CD14-positive monocyte (primary cell): ENCODE data around the gene TUBA1B. TPM values are rescaled to one million over a fixed set of nuclear protein-coding genes. Genes with fewer than 3 reads are reported as not detected.

Experiments used
- DNase-seq, 3 donors: peaks; one replicate each; pipeline ENCODE4 v3.0.0-alpha.2; 2011 to 2022
- H2AFZ ChIP-seq: 2 replicates; pipeline ENCODE4 v1.6.0; 2012; ENCODE audit warnings: mild to moderate bottlenecking, low read depth, low read length, inconsistent platforms; ENCODE audit not compliant: insufficient read depth, poor library complexity, severe bottlenecking
- H3K27ac ChIP-seq, 2 donors: 1 replicate in 1 of 2; 2 replicates in 1 of 2; pipeline ENCODE4 v1.5.1; 2012 to 2013; ENCODE audit warnings: low read length in 2 of 2, control low read depth in 1 of 2, inconsistent platforms in 1 of 2, low read depth in 1 of 2, mild to moderate bottlenecking in 1 of 2
- H3K27me3 ChIP-seq, 2 donors: one replicate each; pipeline versions ENCODE4 v1.6.0 to v1.6.1; 2011 to 2013; ENCODE audit warnings: low read length in 2 of 2; ENCODE audit not compliant: control insufficient read depth in 2 of 2, insufficient read depth in 2 of 2
- H3K36me3 ChIP-seq, 2 donors: replicated peaks in 1 of 2; 1 replicate in 1 of 2; 2 replicates in 1 of 2; pipeline versions ENCODE4 v1.5.1 to v1.6.1; 2012 to 2013; ENCODE audit warnings: low read length in 2 of 2, control low read depth in 1 of 2, inconsistent platforms in 1 of 2, mild to moderate bottlenecking in 1 of 2; ENCODE audit not compliant: insufficient read depth in 2 of 2, control insufficient read depth in 1 of 2
- H3K4me1 ChIP-seq, 2 donors: 1 replicate in 1 of 2; 2 replicates in 1 of 2; pipeline versions ENCODE4 v1.5.1 to v1.6.1; 2012 to 2013; ENCODE audit warnings: low read length in 2 of 2, control low read depth in 1 of 2, inconsistent platforms in 1 of 2, mild to moderate bottlenecking in 1 of 2, moderate library complexity in 1 of 2; ENCODE audit not compliant: insufficient read depth in 2 of 2, control insufficient read depth in 1 of 2
- H3K4me2 ChIP-seq: replicated peaks from 2 replicates; pipeline ENCODE3; 2012; ENCODE audit warnings: low read length, moderate library complexity, mild to moderate bottlenecking; ENCODE audit not compliant: poor library complexity, severe bottlenecking; ENCODE audit errors: extremely low read depth
- H3K4me3 ChIP-seq, 3 experiments: fragments of 200-600 bp in 1 of 3; sonication (generic) in 1 of 3; replicated peaks in 1 of 3; 1 replicate in 2 of 3; 2 replicates in 1 of 3; pipeline ENCODE4 v1.5.1; 2011 to 2013; ENCODE audit warnings: low read length in 3 of 3, mild to moderate bottlenecking in 3 of 3, control low read depth in 2 of 3, low read depth in 2 of 3, inconsistent platforms in 1 of 3, moderate library complexity in 1 of 3
- H3K79me2 ChIP-seq: 2 replicates; pipeline ENCODE4 v1.6.0; 2012; ENCODE audit warnings: mild to moderate bottlenecking, control low read depth, inconsistent platforms, low read length, moderate library complexity; ENCODE audit not compliant: insufficient read depth
- H3K9ac ChIP-seq: 2 replicates; pipeline ENCODE4 v1.6.0; 2017; ENCODE audit warnings: low read length, mild to moderate bottlenecking; ENCODE audit not compliant: insufficient read depth, poor library complexity, severe bottlenecking
- H3K9me3 ChIP-seq, 2 donors: replicated peaks in 1 of 2; 1 replicate in 1 of 2; 2 replicates in 1 of 2; pipeline versions ENCODE4 v1.5.1 to v1.6.1; 2012 to 2013; ENCODE audit warnings: low read length in 2 of 2, control low read depth in 1 of 2; ENCODE audit not compliant: control insufficient read depth in 1 of 2, insufficient read depth in 1 of 2
- H4K20me1 ChIP-seq: 2 replicates; pipeline ENCODE4 v1.6.0; 2012; ENCODE audit warnings: mild to moderate bottlenecking, low read length, control low read depth, moderate library complexity; ENCODE audit not compliant: insufficient read depth
- H3K27ac Mint-ChIP-seq, 7 donors: one replicate each; pipeline ENCODE4 v1.8.0; 2020; ENCODE audit warnings: mild to moderate bottlenecking in 7 of 7, mixed read lengths in 7 of 7, moderate library complexity in 6 of 7, inconsistent platforms in 2 of 7
- H3K27me3 Mint-ChIP-seq, 3 donors: one replicate each; pipeline ENCODE4 v1.8.0; 2021 to 2022; ENCODE audit warnings: low read depth in 3 of 3, mild to moderate bottlenecking in 3 of 3, mixed read lengths in 3 of 3, moderate library complexity in 3 of 3, inconsistent platforms in 1 of 3
- H3K36me3 Mint-ChIP-seq, 2 donors: one replicate each; pipeline ENCODE4 v1.8.0; 2020; ENCODE audit warnings: mixed read lengths in 2 of 2, inconsistent platforms in 1 of 2, mild to moderate bottlenecking in 1 of 2
- H3K4me1 Mint-ChIP-seq: one replicate; pipeline ENCODE4 v1.8.0; 2020; ENCODE audit warnings: mild to moderate bottlenecking, mixed read lengths
- H3K4me3 Mint-ChIP-seq, 2 donors: one replicate each; pipeline ENCODE4 v1.8.0; 2020; ENCODE audit warnings: mild to moderate bottlenecking in 2 of 2, mixed read lengths in 2 of 2, moderate library complexity in 1 of 2
- H3K9me3 Mint-ChIP-seq, 7 donors: one replicate each; pipeline ENCODE4 v1.8.0; 2020 to 2022; ENCODE audit warnings: mixed read lengths in 7 of 7, mild to moderate bottlenecking in 6 of 7, moderate library complexity in 6 of 7, inconsistent platforms in 2 of 7
- CTCF ChIP-seq: fragments of 200-600 bp; IDR thresholded peaks from one replicate; pipeline ENCODE4 v1.8.0; 2022; ENCODE audit warnings: antibody characterized with exemption, mild to moderate bottlenecking
- WGBS: methylation state at CpG from one replicate; pipeline ENCODE4 v1.1.5; 2013; ENCODE audit warnings: missing lambda C conversion rate; ENCODE audit not compliant: insufficient coverage; 5-methylcytosine and 5-hydroxymethylcytosine counted together
- intact Hi-C, 2 donors: fragments of 100-400 bp; cut with micrococcal nuclease; formaldehyde crosslinking; loops; one replicate each; pipeline versions ENCODE4 v1.15.0 to v1.15.1; 2023
- polyA plus RNA-seq, 3 donors: library from polyadenylated mRNA; depleted of rRNA in 1 of 3; unstranded in 2 of 3; stranded (reverse) in 1 of 3; fragments of 300-500 nt in 2 of 3; fragments of >200 nt in 1 of 3; fragmentation: Illumina TruSeq in 2 of 3; gene quantifications; 1 replicate in 2 of 3; 2 replicates in 1 of 3; pipeline ENCODE4 v1.2.3, GENCODE V29; 2012 to 2021

TUBA1B gene
- polyA plus RNA-seq, 3 donors = 481 to 538 (median 528) TPM

- Mint-ChIP-seq H3K36me3 (peaks cover 73 to 79% of the 10 kb centered on the region in 2 donors), H3K9me3 (peaks cover 0 to 8% (median 3%) of the 10 kb centered on the region in 7 donors), H3K4me1 (peaks cover 14% of the 10 kb centered on the region), H3K27ac (no peak overlapping the region), H3K27me3 (peaks cover 32 to 36% (median 33%) of the 10 kb centered on the region in 3 donors), H3K4me3 (no peak overlapping the region)
- Histone ChIP-seq H3K36me3 (peaks cover 58 to 77% of the 10 kb centered on the region in 2 donors), H3K79me2 (no peaks in the 10 kb centered on the region), H3K27ac (no peak overlapping the region), H3K9ac (no peak overlapping the region), H3K4me1 (peaks cover 6 to 14% of the 10 kb centered on the region in 2 donors), H3K9me3 (peaks cover 0 to 5% of the 10 kb centered on the region in 2 donors), H3K4me2 (no peak overlapping the region), H4K20me1 (peaks cover 35% of the 10 kb centered on the region), H3K4me3 (no peak overlapping the region), H3K27me3 (peaks cover 29% of the 10 kb centered on the region in 2 donors), H2AFZ (no peak overlapping the region)
- TF ChIP-seq CTCF = peak; percentile 95
- intact Hi-C loops = loop anchor here in 1 of 2 donors (5.0 kb wide), 1 partner anchor 36 kb away; the partner anchor contains the start of gene KMT2D
- peak in 2 of 3 donors; percentile 48 to 51 for DNase-seq
- 95% methylated on average over 3 of the region's 4 CpGs for WGBS
These were observed 33.2 kb downstream of the TUBA1B start for GRCh38 chr12:49098035-49098451.

GRCh38 chr12:49097381-49097780, 33.8 kb downstream of the TUBA1B start:
- no peak overlapping the region for H3K4me3 Mint-ChIP-seq
- Histone ChIP-seq H3K79me2 (no peaks in the 10 kb centered on the region), H3K4me2 (no peak overlapping the region), H3K27me3 (peaks cover 36% of the 10 kb centered on the region in 2 donors), H3K27ac (no peak overlapping the region), H4K20me1 (peaks cover 32% of the 10 kb centered on the region), H3K36me3 (peaks cover 52 to 70% of the 10 kb centered on the region in 2 donors), H3K4me3 (no peak overlapping the region), H3K9ac (no peak overlapping the region), H2AFZ (no peak overlapping the region), H3K4me1 (peaks cover 8 to 18% of the 10 kb centered on the region in 2 donors), H3K9me3 (peaks cover 0 to 9% of the 10 kb centered on the region in 2 donors)
- no peak for TF ChIP-seq CTCF
- DNase-seq = no peak
- WGBS = no CpG with 5 or more reads among the region's 3 CpGs
- intact Hi-C loops = loop anchor here in 1 of 2 donors (5.0 kb wide), 1 partner anchor 35 kb away; the partner anchor contains the start of gene KMT2D
- peaks cover 67 to 72% of the 10 kb centered on the region in 2 donors for H3K36me3 Mint-ChIP-seq
- no peak overlapping the region for H3K27ac Mint-ChIP-seq
- H3K27me3 Mint-ChIP-seq = peaks cover 39 to 43% (median 40%) of the 10 kb centered on the region in 3 donors
- peaks cover 0 to 8% (median 3%) of the 10 kb centered on the region in 7 donors for H3K9me3 Mint-ChIP-seq
- H3K4me1 Mint-ChIP-seq = peaks cover 17% of the 10 kb centered on the region
